HG02938 (cell line): ENCODE data around the gene CDCP2.

ENCODE experiments used
- ATAC-seq: cut with Tn5 transposase; IDR thresholded peaks from one replicate; pipeline ENCODE4 v1.9.1; 2021; ENCODE audit warnings: mild to moderate bottlenecking, moderate library complexity; ENCODE audit not compliant: unreplicated experiment

The CDCP2 gene

GRCh38 chr1:54152696-54153095 lies at the start of gene CDCP2:
Gene CDCP2, minus strand, starts transcription at chr1:54153000. Its CDS starts 78 bp downstream, at chr1:54152922.
- ATAC-seq: no peak

GRCh38 chr1:54200519-54200997 lies 47.8 kb upstream of the CDCP2 start:
- peak; percentile 15 for ATAC-seq

DNA sequence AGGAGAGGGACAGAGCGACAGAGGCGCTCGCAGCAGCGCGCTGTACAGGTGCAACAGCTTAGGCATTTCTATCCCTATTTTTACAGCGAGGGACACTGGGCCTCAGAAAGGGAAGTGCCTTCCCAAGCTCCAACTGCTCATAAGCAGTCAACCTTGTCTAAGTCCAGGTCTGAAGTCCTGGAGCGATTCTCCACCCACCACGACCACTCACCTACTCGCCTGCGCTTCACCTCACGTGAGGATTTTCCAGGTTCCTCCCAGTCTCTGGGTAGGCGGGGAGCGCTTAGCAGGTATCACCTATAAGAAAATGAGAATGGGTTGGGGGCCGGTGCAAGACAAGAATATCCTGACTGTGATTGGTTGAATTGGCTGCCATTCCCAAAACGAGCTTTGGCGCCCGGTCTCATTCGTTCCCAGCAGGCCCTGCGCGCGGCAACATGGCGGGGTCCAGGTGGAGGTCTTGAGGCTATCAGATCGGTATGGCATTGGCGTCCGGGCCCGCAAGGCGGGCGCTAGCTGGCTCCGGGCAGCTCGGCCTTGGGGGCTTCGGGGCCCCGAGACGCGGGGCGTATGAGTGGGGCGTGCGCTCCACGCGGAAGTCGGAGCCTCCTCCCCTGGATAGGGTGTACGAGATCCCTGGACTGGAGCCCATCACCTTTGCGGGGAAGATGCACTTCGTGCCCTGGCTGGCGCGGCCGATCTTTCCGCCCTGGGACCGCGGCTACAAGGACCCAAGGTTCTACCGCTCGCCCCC lies 47.1 kb upstream of the CDCP2 start, which contains the start of the genes CYB5RL and MRPL37:
TSS of gene CYB5RL (minus strand) at position 266 of the 754 bp plus-strand sequence. CDS start 4,414 bp downstream, outside the sequence.
TSS of gene MRPL37 (plus strand) at position 403 of the 754 bp plus-strand sequence. CDS start at position 480, 77 bp downstream.
- ATAC-seq: peak; percentile 96

DNA sequence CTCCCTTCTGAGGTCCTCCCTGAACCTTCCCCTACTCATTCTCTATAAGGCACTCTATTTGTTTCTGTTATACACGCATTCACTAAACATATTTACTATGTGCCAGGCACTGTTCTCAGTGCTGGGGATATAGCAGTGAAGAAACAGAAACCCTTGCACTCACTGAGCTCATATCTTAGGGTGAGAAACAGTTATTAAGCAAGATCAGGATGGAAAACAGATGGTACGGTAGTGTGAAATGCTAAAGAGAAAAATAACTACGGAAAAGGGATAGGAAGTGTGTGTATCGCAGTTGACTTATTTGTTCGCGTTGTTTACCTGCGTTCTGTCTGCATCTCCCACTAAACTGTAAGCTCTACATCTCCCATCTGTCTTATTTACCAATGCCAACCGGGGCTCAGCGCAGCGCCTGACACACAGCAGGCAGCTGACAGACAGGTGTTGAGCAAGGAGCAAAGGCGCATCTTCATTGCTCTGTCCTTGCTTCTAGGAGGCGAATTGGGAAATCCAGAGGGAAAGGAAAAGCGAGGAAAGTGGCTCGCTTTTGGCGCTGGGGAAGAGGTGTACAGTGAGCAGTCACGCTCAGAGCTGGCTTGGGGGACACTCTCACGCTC lies 46.5 kb upstream of the CDCP2 start:
- no peak for ATAC-seq

GRCh38 chr1:54193453-54193852 lies 40.7 kb upstream of the CDCP2 start:
- no peak for ATAC-seq

DNA sequence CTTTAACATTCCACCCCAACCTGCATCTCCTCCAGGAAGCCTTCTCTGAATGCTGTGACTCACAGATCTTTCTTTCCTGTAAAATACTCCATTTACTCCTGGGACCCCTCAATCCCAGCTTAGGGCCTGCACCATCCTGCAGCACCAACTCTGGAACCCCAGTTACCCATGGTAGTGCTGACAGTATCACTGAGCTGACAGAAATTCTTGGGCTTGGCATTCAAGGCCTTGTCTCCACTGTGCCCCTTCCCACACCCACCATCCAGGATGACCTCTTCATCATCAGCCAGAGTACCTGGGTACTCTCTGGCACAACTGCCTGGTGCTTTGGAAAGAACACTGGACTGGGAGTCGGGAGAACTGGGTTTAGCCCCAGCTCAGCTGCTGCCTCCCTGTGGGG lies 38.7 kb upstream of the CDCP2 start:
- no peak for ATAC-seq

DNA sequence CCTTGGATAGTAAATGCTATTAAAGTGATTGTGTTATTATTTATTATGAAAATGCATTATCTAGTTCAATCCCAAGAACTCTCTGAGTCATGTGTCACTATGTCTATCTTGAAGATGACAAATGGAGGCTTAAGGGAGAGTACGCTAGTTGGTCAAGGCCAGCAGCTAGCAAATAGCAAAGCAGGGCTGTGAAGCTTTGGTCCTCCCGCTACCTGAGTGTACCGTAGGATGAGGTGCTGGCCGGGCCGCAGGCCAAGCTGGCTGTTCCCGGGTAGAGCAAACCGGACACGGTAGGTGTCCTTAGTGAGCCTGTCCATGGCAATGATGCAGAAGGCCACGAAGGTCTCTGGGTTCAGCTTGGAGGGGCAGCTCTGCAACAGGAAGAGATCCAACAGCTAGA lies 37.7 kb upstream of the CDCP2 start:
- ATAC-seq: no peak

DNA sequence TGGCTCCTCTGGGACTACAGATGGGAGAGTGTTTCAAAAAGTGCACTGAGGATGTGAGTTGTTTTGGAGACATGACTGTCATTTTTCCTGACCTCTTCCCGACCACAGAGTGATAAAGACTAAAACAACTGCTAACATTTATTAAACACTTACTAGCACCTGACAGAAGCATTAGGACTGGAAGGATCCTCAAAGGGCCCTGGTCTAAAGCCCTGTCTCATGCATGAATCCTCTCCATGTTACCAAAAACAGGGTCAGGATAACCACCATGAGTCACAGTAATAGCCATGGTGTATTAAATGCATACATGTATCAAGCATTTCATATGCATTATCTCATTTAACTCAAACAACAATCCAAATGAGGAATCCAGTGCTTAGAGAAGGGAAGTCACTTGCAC lies 35.5 kb upstream of the CDCP2 start:
- no peak for ATAC-seq

DNA sequence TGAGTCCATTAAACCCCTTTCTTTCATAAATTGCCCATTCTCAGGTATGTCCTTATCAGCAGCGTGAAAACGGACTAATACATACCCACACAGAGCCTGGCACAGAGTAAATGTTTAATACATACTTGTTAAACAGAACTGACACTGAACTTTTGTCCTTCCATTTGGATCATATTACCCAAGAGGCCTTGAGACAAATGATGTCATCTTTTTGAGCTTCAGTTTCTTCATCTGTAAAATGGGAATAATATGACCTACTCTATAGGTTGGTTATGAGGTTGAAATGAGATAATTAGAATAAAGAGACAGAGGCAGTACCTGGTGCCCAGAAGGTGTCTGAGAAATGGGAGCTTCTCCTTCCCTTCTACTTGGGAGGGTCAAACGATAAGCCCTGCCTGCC lies 33.3 kb upstream of the CDCP2 start:
- no peak for ATAC-seq

DNA sequence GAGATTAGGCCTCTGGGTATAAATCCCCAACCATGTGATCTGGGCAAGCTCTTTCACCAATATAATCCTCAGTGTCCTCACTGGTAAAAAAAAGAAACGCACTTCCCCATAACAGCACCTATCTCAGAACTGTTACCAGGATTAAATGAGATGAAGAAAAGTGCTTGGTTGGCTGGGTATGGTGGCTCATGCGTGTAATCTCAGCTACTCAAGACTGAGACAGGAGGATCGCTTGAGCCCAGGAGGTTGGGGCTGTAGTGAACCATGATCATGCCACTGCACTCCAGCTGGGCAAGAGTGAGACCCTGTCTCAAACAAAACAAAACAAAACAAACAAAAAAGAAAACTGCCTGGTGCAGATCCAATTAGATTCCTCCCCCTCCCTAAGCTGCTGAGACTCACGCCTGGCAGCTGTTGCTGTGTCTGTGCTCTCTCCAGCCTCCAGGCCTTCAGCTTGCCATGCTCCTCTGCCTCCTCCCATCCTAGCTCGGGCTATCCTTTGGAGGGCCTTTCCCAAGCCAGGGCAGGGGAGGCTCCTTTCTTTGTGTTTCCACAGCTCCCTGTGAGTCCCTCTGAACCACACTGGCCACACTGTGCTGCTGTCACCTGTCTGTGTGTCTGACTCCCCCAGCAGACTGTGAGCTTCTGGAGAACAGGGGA lies 28.0 kb upstream of the CDCP2 start:
- ATAC-seq: no peak

- ATAC-seq: no peak
Measured at GRCh38 chr1:54178296-54179070, 25.7 kb upstream of the CDCP2 start.

DNA sequence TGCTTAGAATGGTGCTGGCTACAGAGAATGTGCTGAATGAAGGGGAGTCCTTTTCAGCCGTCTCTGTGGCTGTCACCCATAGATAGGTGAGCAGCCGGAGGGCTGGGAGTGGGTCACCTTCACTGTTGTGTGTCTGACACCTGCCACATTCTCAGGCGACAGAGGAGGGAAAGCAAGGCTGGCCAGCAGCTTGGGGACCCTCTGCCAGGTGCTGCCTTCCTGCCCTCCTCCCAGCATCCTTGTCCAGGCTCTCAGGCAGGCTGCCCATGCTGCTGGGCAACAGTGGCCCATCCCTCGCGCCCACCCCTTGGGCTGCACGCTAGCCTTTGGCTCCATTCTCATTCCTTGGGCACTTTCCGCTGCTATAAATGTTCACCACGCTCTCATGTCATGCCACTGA lies 24.9 kb upstream of the CDCP2 start:
- ATAC-seq: no peak

GRCh38 chr1:54176621-54177327 lies 24.0 kb upstream of the CDCP2 start:
- no peak for ATAC-seq

GRCh38 chr1:54174106-54174505 lies 21.3 kb upstream of the CDCP2 start:
- no peak for ATAC-seq

GRCh38 chr1:54173681-54174080 lies 20.9 kb upstream of the CDCP2 start:
- ATAC-seq: no peak

- no peak for ATAC-seq
Measured at GRCh38 chr1:54172614-54173599, 20.1 kb upstream of the CDCP2 start.

DNA sequence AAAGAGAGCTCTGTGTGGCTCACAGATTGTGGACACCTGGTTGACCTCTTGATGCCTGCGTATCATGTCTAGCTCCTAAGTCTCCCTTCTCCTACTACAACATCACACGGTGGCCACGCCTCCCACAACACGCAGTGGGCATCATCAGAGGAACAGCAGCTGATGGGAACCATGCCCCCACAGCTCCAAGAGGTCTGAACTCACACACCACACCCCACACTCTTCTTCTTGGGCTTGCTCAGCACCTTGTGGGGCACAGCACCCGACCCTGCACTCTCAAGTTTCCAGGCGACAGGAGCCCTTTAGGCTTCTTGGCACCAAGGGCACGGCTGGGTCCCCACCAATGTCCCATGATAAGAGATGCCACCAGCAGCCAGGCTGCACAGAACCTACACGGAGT lies 18.8 kb upstream of the CDCP2 start:
- no peak for ATAC-seq

DNA sequence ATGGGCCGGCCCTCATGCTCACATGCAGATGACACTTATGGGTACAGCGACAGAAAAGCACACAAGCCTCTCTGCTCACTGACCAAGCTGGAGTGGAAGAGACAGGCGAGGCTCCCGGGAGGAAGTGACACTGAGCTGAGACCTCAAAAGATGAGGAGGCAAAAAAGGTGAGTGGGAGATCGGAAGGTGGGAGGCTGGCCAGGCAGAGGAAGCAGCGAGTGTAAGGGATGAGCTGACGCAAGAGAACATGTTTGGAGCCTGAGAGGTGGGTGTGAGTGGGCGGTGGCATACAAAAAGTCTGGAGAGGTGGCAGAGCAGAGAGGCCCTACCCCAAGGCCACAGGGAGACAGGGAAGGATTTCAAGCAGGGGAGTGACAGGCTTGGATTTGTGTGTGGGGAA lies 18.2 kb upstream of the CDCP2 start:
- ATAC-seq: no peak

GRCh38 chr1:54169068-54169467 lies 16.3 kb upstream of the CDCP2 start:
- ATAC-seq: no peak
